Body of pancreas (tissue), 4 donors: Measurements from ENCODE around the gene WNT6.

Experiments
- CTCF ChIP-seq, 7 experiments: fragments of 450-650 bp in 4 of 7; fragments of 200-600 bp in 3 of 7; sonication (generic) in 3 of 7; IDR thresholded peaks; one replicate each; pipeline ENCODE4 v1.5.1; 2016 to 2019; ENCODE audit warnings: antibody characterized with exemption in 7 of 7
- POLR2A ChIP-seq, 3 donors: fragments of 450-650 bp; IDR thresholded peaks; one replicate each; pipeline ENCODE4 v1.6.1; 2016; ENCODE audit warnings: antibody characterized with exemption in 3 of 3, mild to moderate bottlenecking in 2 of 3

DNA sequence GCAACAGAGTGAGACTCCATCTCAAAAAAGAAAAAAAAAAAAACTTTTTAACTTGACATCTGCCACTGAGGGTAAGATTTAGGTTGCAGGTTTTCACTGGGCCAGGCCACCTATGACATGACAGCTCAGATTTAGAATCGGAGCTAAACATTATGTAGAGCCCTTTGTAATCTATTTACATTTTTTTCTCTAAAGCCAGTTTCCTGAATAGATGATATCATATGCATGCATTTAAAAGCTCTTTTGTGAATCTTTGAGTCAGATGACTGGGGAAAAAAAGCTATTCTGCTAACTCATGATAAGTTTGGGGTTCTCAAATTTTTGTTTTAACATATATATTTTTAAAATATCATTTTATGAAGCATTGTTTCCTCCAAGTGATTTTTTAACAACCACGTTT lies 49.3 kb upstream of the WNT6 start:
- TF ChIP-seq POLR2A (IDR thresholded peaks at IDR 0.05): no peak
- TF ChIP-seq CTCF (IDR thresholded peaks at IDR 0.05): no peak
